DMS53 treated with DMSO at 0.1 percent for 48 hours (cell line): ENCODE data around the gene F13B.
"Not testable (repeated sequence)": the region's sequence is repeated elsewhere in the genome, so short reads cannot be mapped to it uniquely, and the experiment has no call there.

Experiments
- DNase-seq: peaks from one replicate; lab custom pipeline; 2025; ENCODE audit not compliant: unreplicated experiment; lab: John Stamatoyannopoulos, UW

F13B gene

GRCh38 chr1:197066719-197067456 is at the start of gene F13B:
TSS of gene F13B (minus strand) at chr1:197067260. CDS start at chr1:197067223, 37 bp downstream.
- peak; percentile 14 for DNase-seq

GRCh38 chr1:197116156-197116555 is 49.1 kb upstream of the F13B start:
- no peak for DNase-seq

GRCh38 chr1:197106869-197107268 is 39.8 kb upstream of the F13B start:
- no peak for DNase-seq

- DNase-seq, result no peak
These were observed 36.2 kb upstream of the F13B start for GRCh38 chr1:197103300-197103699.

- no peak for DNase-seq
These were observed 34.9 kb upstream of the F13B start for GRCh38 chr1:197101978-197102377.

- no peak for DNase-seq
These were observed 33.6 kb upstream of the F13B start for GRCh38 chr1:197100677-197101076.

- no peak for DNase-seq
These were observed 32.4 kb upstream of the F13B start for GRCh38 chr1:197099444-197099843.

- not testable (repeated sequence) for DNase-seq
These were observed 29.9 kb upstream of the F13B start for GRCh38 chr1:197096971-197097370.

- DNase-seq, result no peak
These were observed 29.1 kb upstream of the F13B start for GRCh38 chr1:197096137-197096536.

GRCh38 chr1:197093226-197093885 is 26.3 kb upstream of the F13B start:
- no peak for DNase-seq

- no peak for DNase-seq
These were observed 25.5 kb upstream of the F13B start for GRCh38 chr1:197092491-197093023.

GRCh38 chr1:197083474-197083873 is 16.4 kb upstream of the F13B start:
- no peak for DNase-seq

GRCh38 chr1:197081117-197081753 is 14.2 kb upstream of the F13B start:
- DNase-seq, result no peak

- DNase-seq, result no peak
These were observed 13.3 kb upstream of the F13B start for GRCh38 chr1:197080323-197080722.

- no peak for DNase-seq
These were observed 9.5 kb upstream of the F13B start for GRCh38 chr1:197076585-197076984.

GRCh38 chr1:197073978-197074377 is 6.9 kb upstream of the F13B start:
- no peak for DNase-seq

- no peak for DNase-seq
These were observed 378 bp upstream of the F13B start for GRCh38 chr1:197067457-197067818.

- no peak for DNase-seq
These were observed 783 bp downstream of the F13B start for GRCh38 chr1:197066277-197066676.

- no peak for DNase-seq
These were observed 1.5 kb downstream of the F13B start for GRCh38 chr1:197065559-197065958.

- no peak for DNase-seq
These were observed 3.8 kb downstream of the F13B start for GRCh38 chr1:197063212-197063611.

GRCh38 chr1:197062692-197063091 is 4.4 kb downstream of the F13B start:
- DNase-seq, result no peak

GRCh38 chr1:197049100-197049499 is 18.0 kb downstream of the F13B start:
- DNase-seq, result no peak
